A549 treated with ZK216348 at 1 μM for 4 hours (cell line): ENCODE data around the gene ADAMTS17. TPM values are rescaled to one million over a fixed set of nuclear protein-coding genes. Genes with fewer than 3 reads are reported as not detected.

Experiments used
- total RNA-seq: library from RNA; stranded (reverse); fragments of 200-300 nt; extraction: Qiagen RNA extraction; gene quantifications from 5 replicates; pipeline ENCODE4 v1.2.3, GENCODE V29; 2022; ENCODE audit warnings: low read depth

Gene ADAMTS17, protein sequence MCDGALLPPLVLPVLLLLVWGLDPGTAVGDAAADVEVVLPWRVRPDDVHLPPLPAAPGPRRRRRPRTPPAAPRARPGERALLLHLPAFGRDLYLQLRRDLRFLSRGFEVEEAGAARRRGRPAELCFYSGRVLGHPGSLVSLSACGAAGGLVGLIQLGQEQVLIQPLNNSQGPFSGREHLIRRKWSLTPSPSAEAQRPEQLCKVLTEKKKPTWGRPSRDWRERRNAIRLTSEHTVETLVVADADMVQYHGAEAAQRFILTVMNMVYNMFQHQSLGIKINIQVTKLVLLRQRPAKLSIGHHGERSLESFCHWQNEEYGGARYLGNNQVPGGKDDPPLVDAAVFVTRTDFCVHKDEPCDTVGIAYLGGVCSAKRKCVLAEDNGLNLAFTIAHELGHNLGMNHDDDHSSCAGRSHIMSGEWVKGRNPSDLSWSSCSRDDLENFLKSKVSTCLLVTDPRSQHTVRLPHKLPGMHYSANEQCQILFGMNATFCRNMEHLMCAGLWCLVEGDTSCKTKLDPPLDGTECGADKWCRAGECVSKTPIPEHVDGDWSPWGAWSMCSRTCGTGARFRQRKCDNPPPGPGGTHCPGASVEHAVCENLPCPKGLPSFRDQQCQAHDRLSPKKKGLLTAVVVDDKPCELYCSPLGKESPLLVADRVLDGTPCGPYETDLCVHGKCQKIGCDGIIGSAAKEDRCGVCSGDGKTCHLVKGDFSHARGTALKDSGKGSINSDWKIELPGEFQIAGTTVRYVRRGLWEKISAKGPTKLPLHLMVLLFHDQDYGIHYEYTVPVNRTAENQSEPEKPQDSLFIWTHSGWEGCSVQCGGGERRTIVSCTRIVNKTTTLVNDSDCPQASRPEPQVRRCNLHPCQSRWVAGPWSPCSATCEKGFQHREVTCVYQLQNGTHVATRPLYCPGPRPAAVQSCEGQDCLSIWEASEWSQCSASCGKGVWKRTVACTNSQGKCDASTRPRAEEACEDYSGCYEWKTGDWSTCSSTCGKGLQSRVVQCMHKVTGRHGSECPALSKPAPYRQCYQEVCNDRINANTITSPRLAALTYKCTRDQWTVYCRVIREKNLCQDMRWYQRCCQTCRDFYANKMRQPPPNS
- total RNA-seq = 0.18 to 0.34 TPM in 2 of 5 replicates, not detected in the others

DNA sequence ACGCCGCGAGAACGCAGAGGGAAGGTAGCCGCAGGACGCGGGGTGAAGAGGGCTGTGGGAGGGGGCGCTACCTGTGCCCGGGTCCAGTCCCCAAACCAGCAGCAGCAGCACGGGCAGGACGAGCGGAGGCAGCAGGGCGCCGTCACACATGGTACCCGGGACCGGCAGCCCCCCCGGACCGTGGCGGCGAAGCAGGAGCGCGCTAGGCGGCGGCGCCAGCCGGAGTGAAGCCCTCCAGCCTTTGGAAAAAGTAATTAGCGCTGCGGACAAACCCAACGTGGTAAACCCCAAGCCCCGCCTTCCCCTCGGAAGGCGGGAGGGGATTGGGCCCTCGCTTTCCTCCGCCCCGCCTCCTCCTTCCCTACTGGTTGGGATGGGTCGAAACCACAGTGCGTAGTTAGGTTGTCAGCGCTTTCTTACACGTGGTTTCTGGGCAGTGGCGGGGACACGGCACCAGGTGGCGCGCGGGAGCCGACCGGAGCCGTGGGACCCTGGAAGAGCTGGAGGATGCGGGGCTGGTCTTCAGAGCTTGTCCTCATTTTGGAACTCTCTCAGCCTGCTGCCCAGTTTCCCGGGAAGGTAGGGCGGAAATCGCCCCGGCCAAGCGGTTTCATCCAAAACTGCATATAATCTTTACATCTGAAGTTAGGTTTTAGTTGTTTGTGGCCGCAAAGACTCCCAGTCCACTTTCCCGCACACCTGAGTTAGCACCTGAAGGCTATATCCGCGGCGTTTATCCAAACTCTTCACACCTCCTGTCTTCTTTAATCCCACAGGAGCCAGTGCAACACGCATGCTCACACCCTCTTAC lies at the start of gene ADAMTS17:
TSS of gene ADAMTS17 (minus strand) at position 226 of the 811 bp plus-strand sequence. CDS start at position 150, 76 bp downstream.

Other genes starting within 250 kb of the ADAMTS17 start
- gene CERS3, start 187.0 kb upstream of the ADAMTS17 start, total RNA-seq = not detected in 5 replicates